ENCODE data around the gene FSCN2. TPM values are rescaled to one million over a fixed set of nuclear protein-coding genes. Genes with fewer than 3 reads are reported as not detected.

The FSCN2 gene
- total and polyA plus RNA-seq, 2 experiments from 2014 or later: 0.13 to 1.6 TPM

GRCh38 chr17:81582341-81582740, 54.2 kb downstream of the FSCN2 start:
- Mint-ChIP-seq H3K27ac (no peak overlapping the region), H3K4me1 (no peaks in the 10 kb centered on the region; the same call in 2 of the 3 replicates), H3K4me3 (no peak overlapping the region), H3K9me3 (no peaks in the 10 kb centered on the region; the same call in 2 of the 3 replicates), H3K36me3 (ENCODE audit: low read depth) (peaks cover 60% of the 10 kb centered on the region), H3K27me3 (ENCODE audit: insufficient read depth, low read depth, poor library complexity) (peaks cover 7% of the 10 kb centered on the region)
- H3K4me2 ChIP-seq: no peak overlapping the region
- no peaks in the 10 kb centered on the region for H3F3A ChIP-seq (replicated peaks; ENCODE audit: low read depth)
- TF ChIP-seq ETS1 (IDR thresholded peaks at IDR 0.05) (no peak), STAT1 (IDR thresholded peaks at IDR 0.05; ENCODE audit: unreplicated experiment) (no peak), REST (IDR thresholded peaks at IDR 0.05; ENCODE audit: unreplicated experiment) (no peak), ZNF462 (CRISPR knock-in tag; IDR thresholded peaks at IDR 0.05) (no peak), ZNF331 (CRISPR knock-in tag; IDR thresholded peaks at IDR 0.05; ENCODE audit: low read depth) (no peak), CREB1 (CRISPR knock-in tag; IDR thresholded peaks at IDR 0.05; ENCODE audit: low read depth) (no peak), EZH2phosphoT487 (IDR thresholded peaks at IDR 0.05; ENCODE audit: unreplicated experiment) (no peak), NANOG (IDR thresholded peaks at IDR 0.05; ENCODE audit: borderline replicate concordance) (no peak), ZNF114 (CRISPR knock-in tag; IDR thresholded peaks at IDR 0.05) (no peak), EZH2 (IDR thresholded peaks at IDR 0.05; ENCODE audit: low read depth, unreplicated experiment) (no peak), CTCF (conservative IDR thresholded peaks at IDR 0.05; ENCODE audit: low read depth in 2 of 2) (no peak), POLR2AphosphoS5 (IDR thresholded peaks at IDR 0.05; ENCODE audit: low read depth) (no peak), JUNB (IDR thresholded peaks at IDR 0.05; ENCODE audit: unreplicated experiment) (no peak)
- ATAC-seq (no peak), DNase-seq (ENCODE audit: low spot score) (no peak)
- H3K79me2 ChIP-seq (replicated peaks; ENCODE audit: insufficient read depth): peaks cover 5% of the 10 kb centered on the region; the same call in 1 of the 2 replicates
- H2AFZ ChIP-seq: no peak overlapping the region
- H3K4me3 ChIP-seq: no peak overlapping the region
- no peaks in the 10 kb centered on the region for H3K4me1 ChIP-seq (ENCODE audit: insufficient read depth)
- no peaks in the 10 kb centered on the region for H3K27me3 ChIP-seq (ENCODE audit: insufficient read depth)
- no peaks in the 10 kb centered on the region for H3K9me2 ChIP-seq (ENCODE audit: insufficient read depth)
- no peak overlapping the region for H3K27ac ChIP-seq (ENCODE audit: low read depth)
- H3K36me3 ChIP-seq (ENCODE audit: insufficient read depth): peaks cover 42% of the 10 kb centered on the region
- peaks cover 22% of the 10 kb centered on the region; the same call in 1 of the 2 replicates for H4K20me1 ChIP-seq (replicated peaks; ENCODE audit: insufficient read depth)
